Neutrophil (primary cell): ENCODE measurements around the gene ZFP37.

Source experiments
- H3K27ac ChIP-seq: fragments of 200-600 bp; sonication (generic); 2 replicates; pipeline ENCODE4 v1.5.1; 2016; ENCODE audit warnings: mild to moderate bottlenecking, moderate library complexity
- H3K27me3 ChIP-seq: fragments of 200-600 bp; sonication (generic); 2 replicates; pipeline ENCODE4 v1.6.0; 2016; ENCODE audit warnings: mild to moderate bottlenecking
- H3K36me3 ChIP-seq: fragments of 200-600 bp; sonication (generic); 2 replicates; pipeline ENCODE4 v1.5.1; 2017
- H3K4me1 ChIP-seq, 2 experiments: fragments of 200-600 bp in 1 of 2; sonication (generic) in 1 of 2; 1 replicate in 1 of 2; 2 replicates in 1 of 2; pipeline versions ENCODE4 v1.5.1 to v1.6.1; 2013 to 2016; ENCODE audit warnings: low read depth in 1 of 2, low read length in 1 of 2, mild to moderate bottlenecking in 1 of 2, moderate library complexity in 1 of 2; ENCODE audit not compliant: control insufficient read depth in 1 of 2, insufficient read depth in 1 of 2
- H3K4me3 ChIP-seq, 2 experiments: fragments of 200-600 bp in 1 of 2; sonication (generic) in 1 of 2; 1 replicate in 1 of 2; 2 replicates in 1 of 2; pipeline ENCODE4 v1.5.1; 2013 to 2016; ENCODE audit warnings: low read depth in 1 of 2, low read length in 1 of 2, mild to moderate bottlenecking in 1 of 2, moderate library complexity in 1 of 2
- H3K9me3 ChIP-seq: fragments of 200-600 bp; sonication (generic); 2 replicates; pipeline ENCODE4 v1.5.1; 2016
- TF ChIP-seq, protein P1 (sequence below): fragments of 200-600 bp; sonication (generic); IDR thresholded peaks from 2 replicates; pipeline ENCODE4 v1.5.1; 2016; ENCODE audit warnings: antibody characterized with exemption

Gene ZFP37

GRCh38 chr9:113057193-113057592 is 669 bp upstream of the ZFP37 start:
- no peak overlapping the region for H3K4me3 ChIP-seq
- no peak overlapping the region for H3K27ac ChIP-seq
- no peaks in the 10 kb centered on the region for H3K36me3 ChIP-seq
- TF ChIP-seq, protein P1, sequence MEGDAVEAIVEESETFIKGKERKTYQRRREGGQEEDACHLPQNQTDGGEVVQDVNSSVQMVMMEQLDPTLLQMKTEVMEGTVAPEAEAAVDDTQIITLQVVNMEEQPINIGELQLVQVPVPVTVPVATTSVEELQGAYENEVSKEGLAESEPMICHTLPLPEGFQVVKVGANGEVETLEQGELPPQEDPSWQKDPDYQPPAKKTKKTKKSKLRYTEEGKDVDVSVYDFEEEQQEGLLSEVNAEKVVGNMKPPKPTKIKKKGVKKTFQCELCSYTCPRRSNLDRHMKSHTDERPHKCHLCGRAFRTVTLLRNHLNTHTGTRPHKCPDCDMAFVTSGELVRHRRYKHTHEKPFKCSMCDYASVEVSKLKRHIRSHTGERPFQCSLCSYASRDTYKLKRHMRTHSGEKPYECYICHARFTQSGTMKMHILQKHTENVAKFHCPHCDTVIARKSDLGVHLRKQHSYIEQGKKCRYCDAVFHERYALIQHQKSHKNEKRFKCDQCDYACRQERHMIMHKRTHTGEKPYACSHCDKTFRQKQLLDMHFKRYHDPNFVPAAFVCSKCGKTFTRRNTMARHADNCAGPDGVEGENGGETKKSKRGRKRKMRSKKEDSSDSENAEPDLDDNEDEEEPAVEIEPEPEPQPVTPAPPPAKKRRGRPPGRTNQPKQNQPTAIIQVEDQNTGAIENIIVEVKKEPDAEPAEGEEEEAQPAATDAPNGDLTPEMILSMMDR = no peak
- H3K9me3 ChIP-seq = peaks cover 37% of the 10 kb centered on the region
- peaks cover 64% of the 10 kb centered on the region for H3K27me3 ChIP-seq
- no peaks in the 10 kb centered on the region for H3K4me1 ChIP-seq

DNA sequence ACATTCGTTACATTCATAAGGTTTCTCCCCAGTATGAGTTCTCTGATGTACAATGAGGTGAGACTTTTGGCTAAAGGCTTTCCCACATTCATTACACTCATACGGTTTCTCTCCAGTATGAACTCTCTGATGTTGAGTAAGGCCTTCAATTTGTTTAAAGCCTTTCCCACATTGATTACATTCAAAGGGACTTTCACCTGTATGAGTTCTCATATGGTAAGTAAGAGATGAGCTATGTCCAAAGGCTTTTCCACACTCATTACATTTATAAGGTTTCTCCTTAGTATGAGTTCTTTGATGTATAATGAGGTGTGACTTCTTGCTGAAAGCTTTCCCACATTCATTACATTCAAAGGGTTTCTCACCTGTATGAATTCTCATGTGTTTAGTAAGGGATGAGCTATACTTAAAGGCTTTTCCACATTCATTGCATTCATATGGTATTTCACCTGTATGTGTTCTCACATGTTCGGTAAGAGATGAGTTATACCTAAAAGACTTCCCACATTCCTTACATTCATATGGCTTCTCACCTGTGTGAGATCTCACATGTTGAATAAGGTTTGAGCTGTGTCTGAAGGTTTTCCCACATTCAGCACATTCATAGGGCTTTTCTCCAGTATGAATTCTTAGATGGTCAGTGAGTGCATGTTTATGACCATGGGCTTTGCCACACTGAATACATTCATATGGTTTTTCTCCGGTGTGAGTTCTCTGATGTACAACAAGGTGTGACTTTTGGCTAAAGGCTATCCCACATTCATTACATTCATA is 13.5 kb downstream of the ZFP37 start:
- no peak overlapping the region for H3K27ac ChIP-seq

DNA sequence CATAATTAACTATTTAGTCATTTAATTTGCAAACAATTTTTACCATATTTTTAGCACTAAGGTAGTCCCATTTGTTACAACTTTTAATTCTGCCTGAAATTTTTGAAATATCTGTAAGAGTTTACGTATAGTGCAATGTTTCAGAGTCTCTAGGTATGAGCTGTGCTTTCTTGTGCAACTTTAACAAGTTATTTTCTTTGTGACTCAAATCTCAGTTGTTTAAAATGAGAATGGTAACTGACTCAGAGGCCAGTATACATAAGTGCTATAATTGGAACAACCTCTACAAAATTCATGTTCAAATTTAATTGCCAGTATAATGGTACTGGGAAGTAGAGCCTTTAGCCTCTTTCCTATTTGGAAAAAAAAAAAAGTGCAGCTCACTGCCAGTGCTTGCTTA is 30.3 kb downstream of the ZFP37 start:
- no peaks in the 10 kb centered on the region for H3K4me1 ChIP-seq
- H3K9me3 ChIP-seq = peaks cover 11% of the 10 kb centered on the region
- H3K4me3 ChIP-seq = no peak overlapping the region
- H3K27me3 ChIP-seq = no peaks in the 10 kb centered on the region
- TF ChIP-seq, protein P1 = no peak
- no peaks in the 10 kb centered on the region for H3K36me3 ChIP-seq
- no peak overlapping the region for H3K27ac ChIP-seq

More for the DNA sequence above, 13.5 kb downstream of the ZFP37 start:
- TF ChIP-seq, protein P1 = no peak
- Histone ChIP-seq H3K4me3 (no peak overlapping the region), H3K9me3 (peaks cover 57% of the 10 kb centered on the region), H3K36me3 (no peaks in the 10 kb centered on the region), H3K4me1 (no peaks in the 10 kb centered on the region), H3K27me3 (no peaks in the 10 kb centered on the region)

GRCh38 chr9:113018247-113018646 is 38.3 kb downstream of the ZFP37 start:
- H3K36me3 ChIP-seq = no peaks in the 10 kb centered on the region
- no peaks in the 10 kb centered on the region for H3K4me1 ChIP-seq
- no peak overlapping the region for H3K4me3 ChIP-seq
- H3K27ac ChIP-seq = no peak overlapping the region
- peaks cover 4% of the 10 kb centered on the region for H3K27me3 ChIP-seq
- TF ChIP-seq, protein P1 = no peak
- H3K9me3 ChIP-seq = no peaks in the 10 kb centered on the region

DNA sequence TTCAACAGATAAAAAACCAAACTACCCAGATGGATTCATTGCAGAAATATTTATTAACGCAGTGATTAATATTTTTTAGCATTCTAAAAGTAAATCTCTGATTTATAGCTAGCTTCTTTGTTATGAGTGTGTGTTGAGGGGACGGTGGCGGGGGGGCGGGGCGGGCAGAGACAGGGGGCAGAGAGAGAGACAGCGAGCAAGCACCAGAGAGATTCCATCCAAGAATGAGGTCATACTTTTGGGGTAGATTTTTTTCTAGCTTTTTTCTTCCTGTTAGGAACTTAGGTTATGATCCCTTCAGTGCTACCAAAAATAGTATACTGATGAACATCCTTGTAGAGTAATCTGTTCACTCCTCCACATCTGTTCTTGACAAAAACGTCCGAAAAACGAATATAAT is 44.0 kb downstream of the ZFP37 start:
- Histone ChIP-seq H3K36me3 (no peaks in the 10 kb centered on the region), H3K4me3 (no peak overlapping the region), H3K27me3 (peaks cover 27% of the 10 kb centered on the region), H3K27ac (no peak overlapping the region), H3K9me3 (no peaks in the 10 kb centered on the region), H3K4me1 (no peaks in the 10 kb centered on the region)
- TF ChIP-seq, protein P1 = no peak
